GM18502 (cell line): Measurements from ENCODE around the gene TUBA3C.

Experiments
- ATAC-seq: cut with Tn5 transposase; IDR thresholded peaks from one replicate; pipeline ENCODE4 v1.9.1; 2021; ENCODE audit warnings: mild to moderate bottlenecking; ENCODE audit not compliant: unreplicated experiment, poor library complexity

Gene TUBA3C

DNA sequence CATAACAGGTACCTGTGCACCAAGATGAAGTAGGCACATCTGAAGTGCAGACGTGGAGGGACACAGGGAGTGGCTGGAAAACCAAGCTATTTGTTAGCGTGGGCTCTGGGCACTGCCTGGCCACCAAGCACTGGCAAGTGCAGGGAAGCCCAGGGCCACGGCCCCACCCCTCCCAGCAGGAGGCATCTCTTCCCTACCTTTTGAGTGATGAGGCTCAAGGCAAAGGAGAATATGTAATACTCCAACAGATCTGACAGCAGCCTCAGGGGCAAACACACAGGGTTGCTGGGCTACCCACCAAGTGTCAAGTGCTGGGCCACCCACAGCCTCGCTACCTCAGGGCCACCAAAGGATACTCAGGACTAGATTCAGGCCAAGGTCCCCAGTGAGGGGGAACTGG is 11.6 kb downstream of the TUBA3C start:
- ATAC-seq, result no peak

DNA sequence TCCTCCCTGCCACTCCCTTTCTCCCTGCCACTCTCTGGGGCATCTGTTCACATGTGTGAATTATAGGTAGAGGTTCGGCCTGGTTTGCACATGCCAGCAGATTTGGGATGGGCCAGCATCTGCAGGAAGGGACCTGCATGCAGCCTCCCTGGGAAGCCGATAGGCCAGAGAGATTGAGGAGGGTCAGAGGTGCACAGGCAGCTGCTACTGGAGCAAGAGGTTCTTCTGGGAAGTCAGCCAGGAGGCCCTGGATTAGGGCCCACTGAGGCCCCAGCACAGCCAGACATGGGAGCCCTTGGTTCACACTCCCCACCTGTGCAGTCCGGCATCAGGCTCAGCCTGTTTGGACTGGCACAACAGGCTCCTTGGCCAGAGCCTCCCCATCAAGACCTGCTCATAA is 12.1 kb downstream of the TUBA3C start:
- ATAC-seq, result no peak

DNA sequence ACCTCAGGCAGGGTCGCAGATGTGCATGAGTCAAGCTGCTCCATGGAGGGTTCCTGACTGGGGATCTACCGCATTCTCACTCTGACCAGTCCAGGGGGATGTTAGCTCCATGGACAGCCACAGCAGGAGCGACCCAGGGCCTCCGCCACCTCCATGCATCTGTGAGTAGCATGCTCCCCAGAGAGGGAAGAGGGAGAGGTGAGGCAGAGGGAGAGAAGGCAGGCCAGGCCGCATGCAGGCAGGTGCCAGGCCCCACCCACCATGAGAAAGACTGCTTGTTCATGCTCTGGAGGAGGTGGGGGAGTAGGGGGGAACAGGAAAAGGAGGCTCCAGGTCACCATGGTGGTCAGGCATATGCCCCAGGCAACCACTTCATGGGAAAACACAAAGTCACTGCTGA is 20.3 kb downstream of the TUBA3C start:
- no peak for ATAC-seq

DNA sequence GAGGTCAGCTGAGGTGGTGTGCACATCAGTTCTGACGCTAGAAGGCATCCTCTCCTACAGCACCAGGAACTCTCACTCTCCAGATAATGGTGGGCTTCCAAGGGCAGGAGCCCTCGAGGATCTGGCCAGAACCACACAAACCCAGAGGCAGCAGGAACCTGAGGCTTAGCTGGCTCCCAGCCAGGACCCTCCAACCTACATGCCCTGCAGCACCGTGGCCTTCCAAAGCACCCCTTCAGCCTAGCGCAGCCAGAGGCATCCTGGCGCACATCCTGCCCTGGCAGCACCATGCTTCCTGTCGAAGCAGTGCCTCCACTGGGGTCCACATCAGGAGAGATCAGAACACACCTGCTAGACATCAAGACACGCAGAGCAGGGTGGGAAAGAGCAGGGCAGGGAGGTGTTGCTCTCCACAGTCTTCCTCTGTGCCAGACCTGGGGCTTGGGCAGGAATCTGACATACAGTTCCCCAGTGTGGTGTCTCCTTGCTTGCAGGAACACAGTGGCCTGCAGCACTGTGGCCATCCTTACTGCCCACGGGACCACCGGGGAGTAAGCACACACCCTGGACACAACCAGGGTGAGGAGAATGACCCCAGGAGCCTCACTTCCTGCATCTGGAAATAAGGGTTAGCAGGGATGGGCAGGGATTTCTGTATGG is 21.7 kb downstream of the TUBA3C start:
- no peak for ATAC-seq

DNA sequence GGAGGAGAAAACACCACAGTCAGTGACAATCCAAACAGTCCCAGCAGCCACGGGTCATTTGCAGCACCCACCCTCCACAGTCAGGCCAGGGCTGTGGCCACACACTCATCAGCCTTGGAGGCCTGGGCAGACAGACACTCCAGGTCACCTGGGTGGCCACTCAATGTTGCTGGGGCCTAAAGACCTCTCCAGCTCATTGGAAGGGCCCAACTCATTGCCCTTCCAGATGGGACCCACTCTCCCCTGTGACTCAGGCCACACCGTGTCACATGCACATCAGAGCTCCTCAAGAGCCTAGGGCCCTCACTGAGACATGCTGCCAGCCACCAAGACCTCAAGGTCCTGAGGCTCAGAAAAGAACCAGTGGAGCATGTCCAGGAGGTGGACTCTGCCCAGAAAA is 22.4 kb downstream of the TUBA3C start:
- no peak for ATAC-seq

DNA sequence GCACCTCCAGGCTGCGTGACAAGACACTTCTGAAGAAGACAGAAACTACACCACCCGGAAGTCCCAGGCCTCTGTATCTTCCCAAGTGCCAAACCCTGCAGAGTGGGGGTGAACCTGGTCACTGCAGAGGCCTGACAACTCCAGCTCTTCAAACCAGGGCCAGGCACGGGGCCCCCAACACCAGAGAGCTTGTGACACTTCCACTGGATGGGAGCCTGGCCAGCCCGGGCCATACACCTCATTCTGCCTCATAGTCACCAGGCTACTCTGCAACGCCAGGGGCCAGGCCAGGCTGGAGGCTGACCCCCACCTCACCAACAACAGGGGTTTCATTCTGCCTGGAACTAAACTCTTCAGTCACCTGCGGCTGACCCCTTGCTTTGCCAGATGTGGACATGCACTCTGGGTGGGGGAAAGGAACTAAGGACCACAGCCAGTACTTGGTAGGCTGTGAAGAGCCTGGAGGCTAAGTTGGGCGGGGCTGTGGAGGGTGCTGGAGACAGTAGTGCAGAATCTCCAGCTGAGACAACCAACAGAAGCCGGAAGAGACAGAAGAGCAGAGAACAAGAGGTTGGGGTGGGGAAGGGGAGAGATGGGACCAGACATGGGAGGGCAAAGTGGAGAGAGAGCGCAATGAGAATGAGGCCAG is 23.0 kb downstream of the TUBA3C start:
- ATAC-seq, result no peak

DNA sequence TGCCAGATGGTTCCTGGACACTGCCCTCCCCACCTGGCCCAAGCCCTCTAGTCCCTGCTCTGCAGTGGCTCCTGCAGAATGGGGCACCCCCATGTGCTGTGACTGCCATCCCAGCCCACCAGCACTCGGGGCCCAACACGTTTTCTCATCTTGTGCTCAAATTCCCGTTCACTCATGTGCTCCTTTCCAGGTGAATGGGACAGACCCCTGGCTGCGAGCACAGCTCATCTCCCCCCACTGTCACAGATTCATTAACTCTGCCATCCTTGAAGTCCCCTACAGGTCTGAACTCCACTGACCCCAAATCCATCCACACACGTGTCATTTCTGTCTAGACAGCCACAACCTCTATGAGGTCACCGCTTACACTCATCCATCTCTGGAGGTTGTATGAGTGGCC is 23.6 kb downstream of the TUBA3C start:
- ATAC-seq, result no peak

DNA sequence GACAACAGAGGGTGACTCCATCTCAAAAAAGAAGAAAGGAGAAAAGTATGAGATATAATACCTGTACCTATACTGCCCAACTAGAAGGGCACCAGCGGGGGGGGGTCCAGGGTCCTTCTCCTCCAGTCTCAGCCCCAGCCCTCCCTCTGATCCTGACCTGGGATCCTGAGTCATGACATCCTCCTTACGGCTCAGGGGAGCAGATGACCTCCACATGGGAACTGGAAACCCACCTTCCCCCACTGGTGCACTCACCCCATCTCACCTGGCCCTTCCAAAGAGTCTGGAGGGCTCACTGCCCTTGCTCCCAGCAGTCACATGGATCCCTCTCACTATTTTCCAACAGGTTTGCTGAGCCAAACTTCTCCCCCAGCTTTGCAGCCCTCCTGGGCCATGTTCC is 24.2 kb downstream of the TUBA3C start:
- ATAC-seq, result no peak

DNA sequence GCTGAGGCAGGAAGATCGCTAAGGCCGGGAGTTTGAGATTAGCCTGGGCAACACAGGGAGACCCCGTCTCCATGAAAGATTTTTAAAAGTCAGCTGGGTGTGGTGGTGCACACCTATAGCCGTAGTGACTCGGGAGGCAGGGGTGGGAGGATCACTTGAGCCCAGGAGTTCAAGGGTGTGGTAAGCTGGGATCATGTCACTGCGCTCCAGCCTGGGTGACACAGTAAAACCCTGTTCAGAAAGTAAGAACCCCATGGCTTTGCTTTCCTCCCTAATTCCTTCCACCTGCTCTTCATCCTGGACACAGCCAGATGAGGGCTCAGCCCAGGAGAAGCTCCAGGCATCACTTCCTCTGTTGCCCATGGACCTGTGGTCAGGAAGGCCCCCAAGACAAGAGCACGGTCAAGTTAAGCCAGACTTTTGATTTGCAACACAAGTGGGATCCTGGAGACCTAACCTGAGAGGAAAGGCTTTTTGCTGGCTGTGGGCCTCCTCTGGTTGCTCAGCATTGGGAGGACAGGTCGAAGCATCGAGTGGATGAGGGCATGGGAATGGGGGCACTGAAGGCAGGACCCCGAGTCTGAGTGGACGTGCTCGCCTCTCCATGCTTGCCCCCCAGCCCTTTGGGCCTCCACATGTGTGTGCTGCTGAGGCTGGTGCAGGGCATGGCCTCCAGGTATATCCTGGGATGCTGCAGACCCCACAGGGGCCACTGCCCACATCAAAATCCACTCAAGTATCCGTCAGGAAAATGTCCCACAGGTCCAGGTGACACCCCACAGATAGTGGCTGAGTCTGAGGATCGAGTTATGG is 25.4 kb downstream of the TUBA3C start:
- ATAC-seq, result no peak

DNA sequence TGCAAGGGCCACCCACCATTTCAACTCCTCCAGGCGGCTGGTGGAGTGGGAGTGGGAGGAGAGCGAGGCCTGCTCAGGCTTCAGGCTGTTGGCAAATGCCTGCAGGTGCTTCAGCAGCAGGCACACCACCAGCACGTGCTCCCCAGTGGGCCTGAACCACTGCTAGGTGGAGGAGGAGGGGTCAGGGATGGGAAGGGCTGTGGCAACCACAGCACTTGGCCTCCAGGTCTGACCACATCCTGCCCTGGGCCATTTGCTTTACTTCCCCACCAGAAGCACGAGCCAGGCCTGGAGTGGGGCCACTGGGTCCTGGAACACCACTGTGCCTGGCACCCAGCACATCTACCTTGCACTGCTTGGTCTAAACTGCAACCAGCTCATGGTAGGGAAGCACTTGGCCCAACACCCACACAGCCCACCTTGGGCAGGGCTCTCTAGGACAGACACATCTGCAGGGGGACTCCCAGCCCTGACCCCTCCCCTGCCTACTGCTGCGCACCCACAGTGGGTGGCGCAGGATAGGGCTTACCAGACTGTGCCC is 26.2 kb downstream of the TUBA3C start:
- ATAC-seq, result no peak

DNA sequence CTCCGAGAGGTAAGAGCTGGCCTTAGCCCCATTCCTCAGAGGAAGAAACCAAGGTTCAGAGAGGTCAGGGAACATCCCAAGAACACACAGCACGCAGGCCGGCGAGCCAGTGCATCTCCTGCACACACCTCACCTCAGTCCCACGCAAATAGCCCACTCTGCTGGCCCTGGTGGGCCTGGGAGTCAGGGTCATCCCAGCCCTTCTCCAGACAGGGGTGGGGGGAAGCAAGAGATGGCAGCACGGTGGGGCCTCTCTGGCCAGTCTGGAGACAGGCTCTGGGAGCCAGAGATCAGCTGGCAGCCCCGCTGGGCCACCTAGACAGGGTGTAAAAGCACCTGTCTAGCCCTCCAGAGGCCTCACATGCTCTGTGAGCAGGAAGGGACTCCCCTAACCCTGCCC is 26.8 kb downstream of the TUBA3C start:
- no peak for ATAC-seq

DNA sequence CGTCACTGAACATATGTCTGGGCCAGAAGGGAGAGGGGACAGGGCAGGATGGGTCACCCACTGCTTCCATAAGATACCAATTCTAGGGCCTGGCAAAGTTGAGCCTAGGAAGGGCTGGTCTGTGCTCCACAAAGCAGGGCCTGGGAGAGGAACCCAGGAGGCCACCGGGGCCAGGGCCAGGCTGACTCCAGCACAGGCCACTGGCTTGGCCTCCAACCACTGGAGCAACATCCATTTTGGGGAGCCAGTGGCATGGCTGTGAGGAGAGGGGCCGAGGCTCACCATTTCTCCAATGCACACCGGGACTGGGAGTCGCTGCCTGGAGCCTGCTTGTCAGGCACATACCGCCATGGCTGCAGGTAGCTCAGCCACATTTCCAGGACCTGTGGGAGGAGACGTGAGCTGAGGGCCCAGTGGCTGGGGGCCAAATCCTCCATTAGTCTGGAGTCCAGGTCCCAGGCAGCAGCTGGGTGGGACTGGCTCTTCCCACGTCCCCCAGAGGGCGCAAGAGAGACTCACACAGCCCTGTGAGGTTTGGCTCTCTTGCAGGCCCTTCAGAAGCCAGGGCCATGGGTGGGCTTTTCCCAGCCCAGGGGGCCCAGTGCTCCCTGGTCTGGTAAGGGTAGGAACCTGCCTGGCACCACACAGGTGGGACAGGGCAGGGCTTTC is 27.7 kb downstream of the TUBA3C start:
- no peak for ATAC-seq

DNA sequence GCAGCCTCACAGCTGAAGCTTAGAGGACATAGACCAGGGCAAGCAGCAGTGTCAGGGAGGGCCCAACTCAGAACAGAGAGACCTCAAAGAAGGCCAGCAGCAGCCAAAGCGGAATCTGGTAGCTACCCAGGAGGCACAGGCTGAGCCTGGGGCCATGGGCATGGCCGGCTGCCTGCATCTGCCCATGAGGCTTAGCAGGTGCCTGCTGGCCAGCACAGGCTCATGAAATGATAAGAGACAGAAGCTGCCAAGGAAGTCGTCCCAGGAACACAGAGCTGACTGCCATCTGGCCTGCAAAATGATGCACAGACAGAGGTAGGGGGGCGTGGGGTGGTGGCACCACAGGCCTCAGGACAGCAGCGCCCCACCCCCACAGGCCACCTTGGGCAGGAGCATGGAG is 29.2 kb downstream of the TUBA3C start:
- ATAC-seq, result no peak

DNA sequence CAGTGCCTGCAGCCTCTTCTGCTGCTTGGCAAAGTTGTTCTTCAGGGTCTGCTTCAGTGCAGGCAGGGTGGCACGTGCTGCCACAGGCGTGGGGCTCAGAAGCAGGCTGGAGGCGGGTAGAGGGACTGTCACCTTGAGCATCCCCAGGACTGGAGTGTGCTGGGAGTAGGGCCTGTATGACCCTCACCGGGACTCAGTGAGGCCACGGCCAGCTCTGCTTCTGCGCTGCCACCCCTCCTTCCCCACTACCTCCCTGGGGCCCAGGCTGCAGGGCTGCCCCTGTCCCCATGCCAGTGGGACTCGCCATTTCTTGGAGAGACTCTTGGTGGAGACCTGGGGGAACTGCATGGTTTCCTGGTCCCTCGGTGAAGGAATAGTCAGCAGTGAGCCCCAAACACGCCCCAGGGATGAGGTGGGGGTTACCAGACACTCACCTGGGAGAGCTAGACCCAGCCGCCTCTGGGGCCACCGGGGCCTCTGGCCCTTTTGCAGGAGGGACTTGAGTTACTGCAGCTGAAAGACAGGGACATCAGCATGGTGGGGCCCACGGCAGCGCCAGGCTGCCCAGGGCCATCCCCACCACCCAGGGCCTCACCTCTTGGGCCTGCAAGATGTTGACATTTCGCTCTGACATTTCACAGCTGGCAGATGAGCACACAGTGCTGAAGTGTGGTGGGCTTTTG is 29.9 kb downstream of the TUBA3C start:
- no peak for ATAC-seq

DNA sequence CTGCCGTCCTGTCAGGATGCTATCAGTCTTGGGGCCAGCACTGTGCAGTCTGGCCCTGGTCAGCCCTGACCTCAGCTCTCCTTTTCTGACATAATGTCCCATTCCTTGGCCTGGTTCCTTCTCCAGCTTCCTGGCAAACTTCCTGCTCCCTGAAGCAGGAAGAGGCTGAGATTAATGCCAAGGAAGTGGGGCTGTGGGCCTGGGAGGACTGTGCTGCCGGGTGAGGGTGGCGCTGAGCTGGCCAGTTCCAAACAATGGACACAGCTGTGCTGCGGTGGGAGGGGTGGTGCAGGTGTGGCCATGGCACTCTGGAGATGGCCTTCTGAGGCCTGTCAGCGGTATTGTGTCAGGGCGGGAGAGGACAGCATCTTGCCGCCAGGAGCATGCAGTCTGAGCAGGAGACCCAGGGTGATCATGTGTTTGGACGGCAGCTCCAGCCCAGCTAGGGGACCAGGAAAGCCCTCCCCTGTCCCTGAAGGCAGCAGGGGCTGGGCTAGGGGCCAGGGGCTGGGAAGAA is 30.9 kb downstream of the TUBA3C start:
- no peak for ATAC-seq

DNA sequence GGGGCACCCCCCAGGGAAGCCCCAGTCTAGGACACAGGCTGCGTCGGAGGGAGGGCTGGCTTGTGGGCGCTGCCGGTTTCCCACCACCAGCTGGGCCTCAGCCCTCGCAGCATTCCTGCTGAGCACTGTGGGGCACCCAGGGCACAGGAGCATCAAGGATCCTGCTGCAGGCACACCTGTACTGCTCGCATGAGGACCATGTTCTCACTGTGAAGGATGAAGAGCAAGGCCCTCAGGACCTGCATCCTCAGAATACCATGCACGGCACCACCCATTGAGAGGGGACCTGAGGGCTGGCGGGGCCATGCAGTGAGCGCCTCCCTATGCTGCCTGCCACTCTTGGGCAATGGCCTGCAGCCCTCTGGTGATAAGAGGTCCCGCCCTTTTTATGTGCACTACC is 31.4 kb downstream of the TUBA3C start:
- ATAC-seq, result no peak

DNA sequence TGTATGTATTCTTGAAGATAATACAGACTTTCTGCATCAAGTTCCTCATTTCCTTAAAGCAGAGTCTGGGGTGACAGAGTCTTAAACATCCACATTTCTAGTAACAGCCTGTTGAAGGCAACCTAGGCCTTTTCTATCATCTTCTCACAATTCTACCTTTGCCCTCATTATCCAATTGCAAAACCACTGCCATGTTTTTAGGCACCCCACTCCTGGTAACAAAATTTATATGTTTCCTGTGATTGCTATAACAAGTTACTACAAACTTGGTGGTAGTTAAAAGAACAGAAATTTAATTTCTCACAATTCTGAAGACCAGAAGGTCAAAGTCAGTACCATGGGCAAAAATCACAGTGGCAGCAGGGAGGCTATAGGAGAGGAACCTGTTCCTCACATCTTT is 33.1 kb downstream of the TUBA3C start:
- no peak for ATAC-seq
